NCI-H1436 treated with DMSO at 0.1 percent for 48 hours (cell line): ENCODE data around the gene PKNOX2.

Source experiments
- DNase-seq: peaks from one replicate; lab custom pipeline; 2025; lab: John Stamatoyannopoulos, UW

The PKNOX2 gene

DNA sequence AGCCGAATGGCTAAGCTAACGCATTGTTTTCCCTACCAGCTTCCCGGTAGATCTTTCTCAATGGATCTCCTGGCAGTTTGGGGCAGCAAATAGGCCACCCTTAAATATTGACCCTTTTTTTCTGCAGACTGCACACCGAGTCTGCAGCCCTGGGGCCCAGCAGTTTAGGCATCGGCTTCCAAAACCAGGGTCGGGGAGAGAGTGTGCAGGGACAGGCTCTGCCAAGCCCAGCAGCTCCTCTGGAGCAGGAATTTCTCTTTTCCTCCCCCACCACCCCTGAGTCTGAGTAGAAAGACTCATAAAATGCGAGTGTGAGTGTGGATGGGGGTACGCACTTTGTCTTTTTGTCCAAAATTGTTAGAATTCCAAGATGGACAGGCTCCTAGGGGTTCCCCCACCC, 218.3 kb downstream of the PKNOX2 start:
- DNase-seq = no peak

- no peak for DNase-seq
Measured at GRCh38 chr11:125384825-125385224, 220.3 kb downstream of the PKNOX2 start.

- DNase-seq = no peak
Measured at GRCh38 chr11:125387901-125388300, 223.3 kb downstream of the PKNOX2 start.

DNA sequence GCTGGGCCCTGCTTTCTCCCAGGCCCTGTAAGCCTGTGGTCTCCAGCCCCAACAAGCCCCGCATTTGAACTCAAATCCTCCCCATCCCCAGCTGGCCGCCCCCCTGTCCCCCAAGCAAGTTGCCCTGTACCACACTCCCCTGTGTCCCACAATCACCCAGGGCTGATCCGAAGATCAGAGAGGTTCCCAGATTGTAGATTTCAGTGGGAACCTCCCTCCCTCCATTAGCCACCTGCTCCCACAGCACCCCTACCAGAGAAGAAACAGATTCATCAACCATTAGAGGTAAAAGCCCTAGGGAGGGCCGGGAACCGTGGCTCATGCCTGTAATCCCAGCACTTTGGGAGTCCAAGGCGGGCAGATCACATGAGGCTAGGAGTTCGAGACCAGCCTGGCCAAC, 224.1 kb downstream of the PKNOX2 start:
- no peak for DNase-seq

GRCh38 chr11:125389339-125390166, 225.0 kb downstream of the PKNOX2 start:
- DNase-seq = no peak

- no peak for DNase-seq
Measured at GRCh38 chr11:125390946-125391345, 226.4 kb downstream of the PKNOX2 start.

DNA sequence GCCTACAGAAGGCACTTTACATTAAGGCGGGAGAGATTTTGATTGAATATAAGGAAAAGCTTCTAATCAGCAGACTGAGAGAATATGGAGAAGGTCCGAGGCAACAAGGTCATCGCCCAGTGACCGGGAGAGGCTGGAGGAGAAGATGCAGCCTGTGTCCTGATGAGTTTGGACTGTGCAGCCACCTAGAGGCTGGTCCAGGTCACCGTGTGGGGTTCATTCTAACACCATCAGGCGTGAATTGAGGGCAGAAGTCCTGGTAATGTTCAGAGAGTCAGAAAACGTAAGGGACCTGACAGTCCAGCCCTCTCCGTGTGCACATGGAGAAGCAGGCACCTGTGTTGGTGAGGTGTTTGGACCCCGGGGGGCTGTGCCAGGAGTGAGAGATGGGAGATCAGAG, 228.8 kb downstream of the PKNOX2 start:
- no peak for DNase-seq

GRCh38 chr11:125394296-125394695, 229.7 kb downstream of the PKNOX2 start:
- no peak for DNase-seq

GRCh38 chr11:125397421-125397820, 232.9 kb downstream of the PKNOX2 start:
- DNase-seq = no peak

DNA sequence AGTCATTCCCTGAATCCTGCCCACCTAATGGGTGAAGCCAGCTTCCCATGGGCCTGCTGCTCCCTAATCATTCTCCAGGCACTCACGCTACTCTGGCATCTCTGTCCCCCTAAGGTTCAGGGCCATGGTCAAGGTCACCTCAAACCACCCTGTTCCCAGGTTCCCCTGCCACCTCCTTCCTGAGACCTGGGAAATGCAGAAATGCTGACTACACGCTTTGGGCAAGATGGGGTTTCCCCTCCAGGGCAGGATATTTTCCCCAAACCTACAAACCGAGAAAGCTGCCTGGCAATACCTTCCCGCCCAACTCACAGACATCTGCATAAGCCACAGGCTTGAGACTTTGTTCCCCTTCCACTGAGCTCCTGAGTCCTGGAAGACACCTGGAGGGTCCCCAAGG, 233.9 kb downstream of the PKNOX2 start:
- no peak for DNase-seq

DNA sequence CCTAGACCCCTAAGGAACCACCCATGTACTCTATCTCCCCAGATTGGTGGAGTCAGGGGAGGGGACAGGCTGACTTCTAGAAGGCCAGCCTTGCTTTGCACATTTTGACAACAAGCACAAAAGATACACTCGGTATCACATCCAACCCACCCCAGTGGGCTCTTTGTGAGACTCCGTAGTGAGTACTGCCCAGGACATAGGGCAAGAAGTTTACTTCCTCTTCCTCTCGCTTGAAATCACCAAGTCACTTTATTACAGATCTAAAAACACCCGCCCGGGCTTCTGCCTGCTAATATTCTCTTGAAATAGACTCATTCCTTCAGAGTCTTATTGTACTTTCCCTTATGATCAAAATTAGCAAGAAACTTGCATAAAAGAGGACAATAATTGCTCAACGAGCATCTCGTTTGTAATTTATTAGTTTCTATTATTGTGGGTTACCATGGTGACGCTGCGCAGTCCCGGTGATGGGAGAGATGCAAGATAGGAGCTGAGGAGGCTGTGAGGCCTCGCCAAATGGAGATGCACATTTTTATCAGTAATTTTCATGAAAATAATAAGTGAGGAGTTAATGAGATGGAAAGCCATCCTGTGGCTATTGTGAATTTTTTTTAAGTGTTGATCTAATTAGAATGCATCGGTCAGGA, 234.6 kb downstream of the PKNOX2 start:
- no peak for DNase-seq

DNA sequence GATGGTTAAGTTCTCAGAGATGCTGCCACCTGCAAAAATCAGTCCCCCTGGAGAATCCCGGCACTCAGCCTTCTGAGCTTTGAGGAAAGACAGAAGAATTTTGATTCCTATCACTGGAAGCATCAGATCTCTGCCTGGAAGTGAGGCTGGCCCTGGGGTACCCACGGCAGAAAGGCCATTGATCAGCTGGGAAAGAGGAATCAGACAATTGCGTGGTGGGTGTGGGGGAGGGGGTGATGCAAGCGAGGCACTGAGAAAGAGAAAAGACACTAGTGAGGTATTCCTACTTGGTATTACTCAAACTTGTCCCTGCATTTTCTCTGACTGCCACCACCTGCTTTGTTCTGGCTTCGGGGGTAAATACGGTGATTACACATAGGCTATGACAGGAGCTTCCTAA, 235.4 kb downstream of the PKNOX2 start:
- DNase-seq = no peak

- DNase-seq = no peak
Measured at GRCh38 chr11:125401235-125401634, 236.7 kb downstream of the PKNOX2 start.

DNA sequence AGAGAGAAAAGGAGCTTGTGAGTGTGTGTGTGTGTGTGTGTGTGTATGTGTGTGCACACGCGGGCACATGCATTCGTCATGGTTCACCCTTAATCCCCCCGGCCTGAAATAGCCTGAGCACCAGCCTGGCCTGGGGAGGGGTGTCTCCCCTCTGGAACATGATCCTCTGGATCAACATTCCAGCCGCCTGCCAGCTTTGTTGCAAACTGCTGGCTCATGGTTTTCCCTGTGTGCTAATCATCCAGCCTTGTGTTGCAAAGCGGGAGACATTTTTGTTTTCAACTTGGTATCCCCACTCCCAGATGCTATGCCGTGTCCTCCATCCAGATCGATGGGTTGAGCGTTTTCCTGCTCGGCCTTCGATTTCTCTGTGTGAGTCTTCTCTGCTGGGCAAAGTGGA, 237.2 kb downstream of the PKNOX2 start:
- no peak for DNase-seq

- no peak for DNase-seq
Measured at GRCh38 chr11:125402435-125402834, 237.9 kb downstream of the PKNOX2 start.

- DNase-seq = no peak
Measured at GRCh38 chr11:125404157-125404810, 239.7 kb downstream of the PKNOX2 start.

- DNase-seq = no peak
Measured at GRCh38 chr11:125404811-125405790, 240.6 kb downstream of the PKNOX2 start.

- DNase-seq = no peak
Measured at GRCh38 chr11:125407046-125407445, 242.5 kb downstream of the PKNOX2 start.

DNA sequence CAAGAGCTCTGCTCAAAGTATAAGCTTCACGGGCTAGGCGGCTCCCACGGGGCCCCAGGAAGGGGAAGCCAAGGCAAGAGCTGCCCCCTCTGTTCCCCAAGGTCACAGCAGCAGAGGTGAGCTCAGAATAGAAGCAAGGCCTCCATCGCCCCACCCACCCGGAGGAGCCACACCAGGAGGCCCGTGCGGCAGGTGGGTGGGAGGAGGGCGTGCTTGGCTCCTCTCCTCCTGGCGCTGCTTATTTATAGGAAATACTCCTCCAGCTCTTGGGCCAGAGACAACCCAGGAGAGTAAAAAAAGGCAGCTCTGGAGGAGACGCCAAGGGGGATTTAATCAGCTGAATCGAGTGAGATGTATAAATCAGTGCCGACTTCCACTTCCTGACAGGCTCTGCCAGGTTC, 243.8 kb downstream of the PKNOX2 start:
- no peak for DNase-seq

DNA sequence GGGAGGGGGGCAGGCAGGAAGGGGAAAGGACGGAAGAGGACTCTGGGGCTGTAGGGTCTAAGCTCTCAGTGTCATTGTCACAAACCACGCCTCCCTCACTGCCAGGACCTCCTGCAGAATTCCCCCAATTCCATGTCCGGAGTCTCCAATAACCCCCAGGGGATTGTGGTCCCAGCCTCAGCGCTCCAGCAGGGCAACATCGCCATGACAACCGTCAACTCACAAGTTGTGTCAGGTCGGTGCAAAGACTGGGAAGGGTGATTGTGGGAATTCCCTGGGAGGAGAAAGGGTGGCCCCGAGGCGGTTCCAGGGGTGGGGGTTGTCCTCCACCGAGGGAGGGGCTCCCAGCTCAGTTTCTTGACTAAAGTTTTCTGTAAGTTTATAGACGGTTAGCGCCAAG, 245.5 kb downstream of the PKNOX2 start:
- DNase-seq = no peak

DNA sequence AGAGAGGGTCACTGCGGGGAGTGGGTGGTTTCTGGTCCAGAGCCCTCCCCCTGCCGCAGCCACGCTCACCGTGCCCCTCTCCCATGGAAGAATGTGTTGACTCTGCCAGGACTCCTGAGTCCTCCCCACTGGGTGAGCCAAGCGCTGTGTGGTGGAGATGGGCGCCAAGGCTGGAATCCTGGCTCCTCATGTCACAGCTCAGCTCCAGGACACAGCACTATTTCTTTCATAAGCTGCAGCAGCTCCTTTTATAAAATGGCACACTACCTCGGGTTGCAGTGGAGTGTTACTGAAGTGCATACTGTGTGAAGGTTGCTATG, 247.6 kb downstream of the PKNOX2 start:
- no peak for DNase-seq

GRCh38 chr11:125412509-125412908, 248.0 kb downstream of the PKNOX2 start:
- DNase-seq = no peak
